ENCODE measurements around the gene PCLO.
"Not testable (repeated sequence)": the region's sequence is repeated elsewhere in the genome, so short reads cannot be mapped to it uniquely, and the experiment has no call there.

PCLO gene

DNA sequence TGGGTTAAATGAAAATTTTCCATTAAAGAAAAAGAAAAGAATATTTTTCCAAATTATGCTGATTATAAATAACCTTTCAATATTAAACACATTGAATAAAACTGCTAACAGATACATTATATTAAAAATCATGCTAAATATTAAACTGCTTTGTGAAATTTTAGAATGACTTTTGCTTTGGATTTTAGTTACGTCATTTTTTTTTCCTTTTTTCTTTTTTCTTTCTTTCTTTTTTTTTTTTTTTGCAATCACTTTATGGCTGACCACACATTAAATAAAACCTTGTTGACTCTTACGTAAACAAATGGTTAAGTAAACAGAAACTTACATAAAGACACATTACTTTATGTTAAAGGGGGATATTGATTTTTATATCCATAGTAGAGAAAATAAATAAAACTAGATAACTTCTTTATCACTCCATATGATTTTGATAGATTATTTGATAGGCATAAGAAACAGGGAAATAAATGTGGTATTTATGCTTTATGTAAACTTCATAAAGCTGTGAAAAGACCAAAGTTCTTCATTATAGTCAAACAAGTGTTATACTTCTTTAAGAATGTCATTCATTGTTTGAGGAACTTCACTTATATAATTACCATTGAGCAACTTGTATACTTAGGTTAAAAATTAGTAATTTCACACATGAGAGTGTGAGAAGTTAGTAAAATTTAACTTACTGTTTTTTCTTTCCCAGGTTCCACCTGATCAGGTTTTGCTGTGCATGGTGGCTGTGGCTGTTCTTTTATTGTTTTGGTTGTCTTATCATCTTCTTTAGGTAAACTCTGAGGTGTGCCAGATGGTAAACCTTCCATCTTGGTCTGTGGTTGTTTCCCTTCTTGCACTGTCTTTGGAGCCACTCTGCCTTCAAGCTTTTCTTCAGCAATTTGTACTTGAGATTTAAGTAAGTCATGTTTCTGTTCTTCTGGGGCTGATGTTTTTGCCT is 197.3 kb downstream of the PCLO start:
- no peak for DNase-seq (ENCODE audit: low read depth in 2 of 2, low spot score in 1 of 2)

DNA sequence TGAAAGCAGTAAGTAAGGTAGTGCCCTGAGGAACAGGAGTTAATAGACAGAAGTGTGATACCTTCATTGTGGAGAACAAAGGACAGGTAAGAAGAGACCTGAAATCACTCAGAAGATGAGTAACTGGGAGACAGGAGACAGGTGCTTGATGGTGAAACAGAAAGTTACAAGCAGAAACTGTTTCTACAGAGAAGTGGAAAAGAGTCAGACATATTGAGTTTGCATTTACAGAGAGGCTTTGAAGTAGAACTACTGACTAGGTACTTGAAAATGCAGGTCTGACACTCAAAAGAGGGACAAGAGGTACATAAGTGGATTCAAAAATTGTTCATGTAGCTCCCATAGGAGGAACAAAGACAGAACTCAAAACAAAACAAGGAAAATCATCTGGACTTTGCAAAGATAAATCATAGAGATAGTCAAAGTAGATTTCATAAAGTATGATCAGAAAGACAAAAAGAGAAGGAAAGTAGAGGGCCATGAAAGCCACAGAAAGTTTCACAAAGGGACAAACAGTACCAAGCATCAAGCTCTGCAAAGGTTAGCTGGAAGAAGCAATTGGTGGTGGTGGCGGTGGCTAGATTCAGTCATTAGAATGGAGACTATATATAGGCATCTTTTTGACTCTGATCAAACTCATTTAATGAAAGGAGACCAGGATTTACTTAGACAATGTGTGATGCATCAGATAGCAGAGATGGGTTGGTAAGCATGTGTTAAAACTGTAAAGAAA is 198.4 kb downstream of the PCLO start:
- no peak for DNase-seq (ENCODE audit: low read depth in 2 of 2, low spot score in 1 of 2)

DNA sequence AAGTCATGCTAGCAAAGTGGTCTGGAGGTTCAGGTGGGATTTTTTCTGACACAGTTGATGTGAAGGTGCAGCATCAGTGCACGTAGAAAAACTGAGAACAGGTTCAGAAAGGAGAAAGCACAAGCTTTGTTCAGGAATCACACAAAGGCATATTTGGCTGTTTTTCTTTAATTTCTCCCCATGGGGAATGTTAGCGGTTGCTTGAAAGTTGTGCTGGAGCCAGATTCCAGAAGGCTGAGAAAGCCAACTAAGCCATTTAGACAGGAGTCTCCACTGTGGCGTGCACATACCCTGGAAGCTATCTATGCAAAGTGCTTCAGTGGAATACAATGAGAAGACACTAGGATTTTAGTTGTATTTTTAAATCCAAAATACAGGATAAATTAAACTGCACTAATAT is 201.4 kb downstream of the PCLO start:
- DNase-seq (ENCODE audit: low read depth in 2 of 2, low spot score in 1 of 2): no peak

DNA sequence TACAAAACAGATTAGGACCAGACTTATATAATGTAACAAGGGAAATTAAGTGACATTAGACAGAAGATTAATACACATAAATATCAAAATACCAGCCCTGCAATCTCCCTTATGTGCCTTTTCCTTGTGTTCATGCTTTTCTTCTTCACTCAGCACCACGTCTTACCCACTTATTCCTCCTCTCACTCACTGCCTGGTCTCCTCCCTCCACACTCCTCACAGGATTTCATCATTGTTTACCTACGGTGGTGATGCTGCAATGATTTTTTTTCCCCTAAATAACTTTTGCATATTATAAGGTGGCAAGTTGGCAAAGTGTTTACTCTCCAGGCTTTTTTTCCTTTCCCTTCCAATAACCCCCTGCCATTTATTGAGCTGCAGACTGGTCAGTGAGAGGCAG is 203.2 kb downstream of the PCLO start:
- DNase-seq (ENCODE audit: low read depth in 2 of 2, low spot score in 1 of 2): no peak

DNA sequence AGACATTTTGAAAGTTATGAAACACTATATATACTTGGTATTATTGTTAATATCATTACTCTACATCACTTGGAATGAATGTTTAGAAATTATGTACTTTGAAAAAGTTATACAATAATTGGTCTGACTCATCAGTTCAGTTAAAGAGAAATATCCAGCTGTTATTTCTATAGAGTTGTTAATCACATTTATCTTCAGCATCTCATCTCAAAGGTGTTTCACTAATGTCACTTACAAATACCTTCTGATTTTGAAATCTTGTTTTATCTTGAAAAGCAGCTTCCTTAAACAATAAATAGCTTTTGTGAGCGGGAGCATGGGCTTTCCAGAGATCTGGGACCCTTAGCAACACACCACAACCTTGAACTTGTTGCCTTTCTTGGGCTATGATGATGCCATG is 205.2 kb downstream of the PCLO start:
- DNase-seq (ENCODE audit: low read depth in 2 of 2, low spot score in 1 of 2): no peak

DNA sequence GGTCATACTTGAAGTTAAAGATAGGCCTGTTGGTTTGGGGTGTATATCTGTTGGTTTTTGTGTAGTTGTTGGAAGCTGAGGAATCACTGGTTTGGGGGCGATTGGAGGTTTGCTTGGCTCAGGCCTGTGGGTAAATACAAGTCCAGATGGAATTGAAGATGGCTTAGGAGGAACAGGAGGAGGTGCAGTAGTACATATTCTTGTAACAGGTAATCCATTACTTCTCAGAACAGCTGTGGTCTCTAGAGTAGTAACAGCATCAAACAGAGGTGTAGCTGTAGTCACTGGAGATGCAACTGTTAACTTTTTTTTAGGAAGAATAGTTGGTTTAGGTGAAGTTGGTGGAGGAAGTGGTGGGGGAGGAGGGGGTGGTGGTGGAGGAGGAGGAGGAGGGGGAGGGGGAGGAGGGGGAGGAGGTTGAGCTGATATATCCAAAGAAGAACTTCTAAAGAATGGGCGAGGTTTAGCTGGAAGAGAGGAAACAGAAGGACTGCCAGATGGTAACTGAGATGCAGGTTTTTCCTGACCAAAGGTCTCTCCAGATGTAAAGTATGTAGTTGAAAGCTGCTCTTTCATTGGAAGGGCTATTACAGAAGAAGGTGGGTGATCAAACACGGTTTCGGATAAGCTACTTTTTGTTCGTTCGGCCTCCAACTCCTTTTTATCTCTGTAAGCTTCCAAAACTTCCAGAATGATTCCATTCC is 209.2 kb downstream of the PCLO start:
- DNase-seq (ENCODE audit: low read depth in 2 of 2, low spot score in 1 of 2): no peak

DNA sequence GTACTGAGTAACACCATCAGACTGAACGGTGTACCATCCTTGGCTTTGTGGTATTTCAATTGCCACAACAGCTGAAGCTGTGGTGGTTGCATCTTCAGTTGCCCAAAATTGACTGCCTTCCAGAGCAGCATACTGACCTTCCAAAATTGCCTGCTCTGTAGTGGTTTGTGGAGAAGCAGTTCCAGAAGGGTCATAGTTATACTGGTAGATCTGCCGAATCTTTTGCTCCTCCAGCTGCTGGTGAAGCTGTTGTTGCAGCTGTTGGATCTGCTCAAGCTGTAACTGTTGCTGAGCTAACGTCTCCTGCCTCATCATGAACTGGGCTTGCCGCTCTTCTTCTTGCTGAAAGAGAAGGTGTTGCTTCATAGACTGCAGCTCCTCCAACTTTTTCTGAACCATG is 212.2 kb downstream of the PCLO start:
- DNase-seq (ENCODE audit: low read depth in 2 of 2, low spot score in 1 of 2): no peak

DNA sequence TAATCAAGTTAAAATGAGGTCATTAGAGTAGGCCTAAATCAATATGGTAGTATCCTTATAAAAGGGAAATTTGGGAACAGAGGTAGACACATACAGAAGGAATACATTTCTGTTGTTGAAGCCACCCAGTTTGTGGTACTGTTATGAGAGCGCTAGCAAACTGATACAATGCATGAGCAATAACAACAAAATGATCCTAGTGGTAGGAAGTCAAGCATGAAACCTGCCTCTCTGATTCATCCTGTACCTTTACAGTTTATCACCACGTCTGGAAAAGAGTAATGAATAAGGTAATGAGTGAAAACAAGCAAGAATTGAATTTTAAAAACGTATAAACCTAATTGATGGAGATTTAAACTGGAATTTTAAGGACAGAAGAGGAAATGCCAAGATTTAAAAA is 217.2 kb downstream of the PCLO start:
- no peak for DNase-seq (ENCODE audit: low read depth in 2 of 2, low spot score in 1 of 2)

DNA sequence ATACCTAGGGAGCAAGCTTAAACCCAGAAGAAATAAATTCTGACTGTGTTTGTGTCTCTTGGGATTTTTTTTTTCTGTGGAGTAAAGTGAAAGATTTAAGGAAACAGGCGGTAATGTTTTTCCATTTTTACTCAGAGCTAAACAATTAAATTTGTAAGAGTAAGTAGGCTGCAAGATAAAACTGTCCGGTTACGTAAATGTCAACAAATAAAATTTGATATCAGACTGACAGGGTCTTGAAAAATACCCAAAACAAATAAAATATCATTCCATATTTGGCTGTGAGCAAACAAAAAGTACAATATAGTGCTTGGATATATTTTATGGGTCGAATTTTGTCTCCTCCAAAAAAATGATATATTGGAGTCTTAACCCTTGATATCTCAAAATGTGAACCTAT is 217.6 kb downstream of the PCLO start:
- DNase-seq (ENCODE audit: low read depth in 2 of 2, low spot score in 1 of 2): no peak

DNA sequence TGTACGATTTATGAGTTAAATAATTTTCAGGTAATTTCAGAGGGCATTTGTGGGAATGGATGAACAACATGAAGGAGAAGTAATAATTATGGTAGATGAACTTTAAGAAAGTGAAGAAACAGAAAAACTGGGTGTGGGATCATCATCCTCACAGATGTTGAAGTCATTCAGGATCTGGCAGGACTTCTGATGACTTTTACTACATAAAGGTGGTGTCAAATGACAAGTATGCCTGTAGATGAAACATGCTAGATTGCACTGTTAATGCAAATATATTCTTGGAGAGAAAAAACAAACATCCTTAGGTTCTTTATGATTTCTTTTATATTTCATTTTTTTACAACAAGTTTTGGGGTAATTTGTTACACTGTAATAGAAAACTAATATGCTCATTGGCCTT is 230.2 kb downstream of the PCLO start:
- DNase-seq (ENCODE audit: low read depth in 2 of 2, low spot score in 1 of 2): no peak

DNA sequence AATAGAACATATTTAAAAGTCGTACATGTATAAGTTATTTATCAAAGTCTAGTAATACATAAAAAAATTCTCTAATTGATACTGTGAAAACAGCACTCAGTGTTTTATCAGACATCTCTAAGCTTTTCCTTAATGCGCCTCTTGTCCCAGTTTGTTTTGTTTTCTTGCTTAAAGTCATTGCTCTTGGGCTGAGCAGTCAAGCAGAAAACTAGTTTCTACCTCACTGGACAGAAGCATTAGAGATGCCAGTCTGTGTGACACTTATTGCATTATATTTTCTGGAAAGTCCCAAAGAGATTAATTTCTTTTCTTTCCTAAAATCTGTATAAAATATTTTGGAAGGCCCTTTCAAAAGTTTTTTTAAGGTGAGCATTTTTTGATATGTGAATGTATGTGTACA is 236.2 kb downstream of the PCLO start:
- DNase-seq (ENCODE audit: low read depth in 2 of 2, low spot score in 1 of 2): no peak

DNA sequence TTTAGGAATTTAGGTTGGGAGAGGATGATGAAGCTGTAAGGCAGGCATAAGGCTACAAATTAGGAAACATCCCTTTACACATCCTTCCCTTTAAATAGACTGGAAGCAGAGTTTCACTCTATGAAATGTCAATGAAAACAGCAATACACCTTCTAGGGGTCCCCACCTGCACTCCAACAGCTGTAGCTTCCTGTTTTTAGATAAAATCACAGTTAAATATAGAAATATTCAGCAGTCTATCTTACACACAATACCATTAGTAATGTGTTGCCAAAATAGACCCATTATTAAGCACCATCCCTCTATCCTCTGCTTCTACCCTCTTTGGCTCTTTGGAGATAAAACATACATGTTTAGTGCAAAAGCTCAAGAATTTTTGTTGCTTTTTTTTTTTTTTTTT is 237.4 kb downstream of the PCLO start:
- DNase-seq (ENCODE audit: low read depth in 2 of 2, low spot score in 1 of 2): no peak

DNA sequence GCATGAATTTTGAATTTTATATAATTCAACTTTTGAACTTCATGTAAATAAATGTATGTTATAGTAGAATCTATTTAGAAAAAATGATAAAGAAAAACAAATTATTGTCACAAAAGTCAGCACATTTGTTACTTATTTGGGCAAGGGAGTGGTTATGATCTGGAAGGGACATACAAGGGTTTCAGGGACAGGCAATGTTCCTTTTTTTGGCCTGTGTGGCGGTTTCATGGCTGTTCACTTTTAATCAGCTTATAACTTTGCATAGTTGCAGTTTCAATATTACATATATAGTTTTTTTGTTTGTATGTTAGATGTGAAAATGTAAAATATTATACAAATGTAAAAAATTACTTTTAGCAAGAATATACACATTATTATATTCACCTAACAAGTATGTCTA is 256.2 kb downstream of the PCLO start:
- DNase-seq (ENCODE audit: low read depth in 2 of 2, low spot score in 1 of 2): no peak

DNA sequence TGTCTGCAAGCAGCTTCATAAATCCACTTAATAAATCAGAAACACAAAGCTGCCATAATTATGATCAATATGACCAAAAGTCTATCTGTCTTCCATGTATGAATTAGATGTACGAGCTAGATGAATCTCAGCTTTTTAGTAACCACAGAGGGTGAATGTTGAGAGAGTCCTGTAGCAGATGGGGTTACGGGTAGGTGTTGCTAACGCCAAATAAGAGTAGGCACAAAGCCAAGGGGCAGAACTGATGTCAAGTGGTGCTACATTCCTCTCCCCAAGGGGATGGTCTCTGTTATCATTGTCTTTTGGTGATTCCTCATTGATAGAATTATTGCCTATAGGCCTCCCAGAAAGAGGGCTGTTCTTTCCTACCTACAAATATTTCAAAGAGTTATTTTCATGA is 257.8 kb downstream of the PCLO start:
- DNase-seq (ENCODE audit: low read depth in 2 of 2, low spot score in 1 of 2): no peak

DNA sequence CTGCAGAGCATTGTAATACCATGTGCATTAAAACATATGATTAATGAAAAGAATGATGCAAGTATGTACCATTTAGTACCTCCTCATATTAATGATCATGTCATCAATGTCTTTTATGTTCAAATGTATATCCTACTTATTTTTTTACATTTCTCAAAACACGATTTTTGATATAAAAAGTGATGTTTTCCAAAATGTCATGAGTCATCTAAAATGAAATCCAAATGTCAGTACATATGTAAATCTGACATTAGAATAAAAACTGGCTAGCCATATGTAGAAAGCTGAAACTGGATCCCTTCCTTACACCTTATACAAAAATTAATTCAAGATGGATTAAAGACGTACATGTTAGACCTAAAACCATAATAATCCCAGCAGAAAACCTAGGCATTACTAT is 261.6 kb downstream of the PCLO start:
- DNase-seq (ENCODE audit: low read depth in 2 of 2, low spot score in 1 of 2): not testable (repeated sequence)

DNA sequence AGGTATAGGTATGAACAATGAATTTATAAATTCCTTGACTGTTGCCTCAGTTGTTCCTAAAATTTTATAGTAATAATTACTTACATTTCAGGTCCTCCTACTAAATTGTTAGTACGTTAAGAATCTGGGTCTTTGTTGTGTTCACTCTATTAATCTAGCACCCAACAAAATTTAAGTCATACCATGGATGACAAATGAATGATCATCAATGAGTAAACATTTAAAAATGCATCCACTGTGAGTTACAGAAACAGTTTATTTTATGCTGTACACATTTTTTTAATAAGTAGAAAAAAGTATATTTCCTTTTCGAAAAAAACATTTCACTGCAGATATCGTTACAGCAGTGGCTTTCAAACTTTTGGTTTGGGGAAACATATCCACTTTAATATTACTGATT is 265.2 kb downstream of the PCLO start:
- no peak for DNase-seq (ENCODE audit: low read depth in 2 of 2, low spot score in 1 of 2)

DNA sequence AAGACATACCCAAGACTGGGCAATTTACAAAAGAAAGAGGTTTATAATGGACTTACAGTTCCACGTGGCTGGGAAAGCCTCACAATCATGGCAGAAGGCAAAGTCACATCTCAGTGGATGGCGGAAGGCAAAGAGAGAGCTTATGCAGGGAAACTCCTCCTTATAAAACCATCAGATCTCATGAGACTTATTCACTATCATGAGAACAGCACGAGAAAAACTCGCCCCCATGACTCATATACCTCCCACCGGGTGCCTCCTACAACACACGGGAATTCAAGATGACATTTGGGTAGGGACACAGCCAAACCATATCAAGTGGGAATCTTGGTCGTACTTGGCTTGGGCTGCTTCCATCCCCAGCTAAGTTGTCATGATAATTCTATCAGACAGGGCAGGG is 268.3 kb downstream of the PCLO start:
- not testable (repeated sequence) for DNase-seq (ENCODE audit: low read depth in 2 of 2, low spot score in 1 of 2)

DNA sequence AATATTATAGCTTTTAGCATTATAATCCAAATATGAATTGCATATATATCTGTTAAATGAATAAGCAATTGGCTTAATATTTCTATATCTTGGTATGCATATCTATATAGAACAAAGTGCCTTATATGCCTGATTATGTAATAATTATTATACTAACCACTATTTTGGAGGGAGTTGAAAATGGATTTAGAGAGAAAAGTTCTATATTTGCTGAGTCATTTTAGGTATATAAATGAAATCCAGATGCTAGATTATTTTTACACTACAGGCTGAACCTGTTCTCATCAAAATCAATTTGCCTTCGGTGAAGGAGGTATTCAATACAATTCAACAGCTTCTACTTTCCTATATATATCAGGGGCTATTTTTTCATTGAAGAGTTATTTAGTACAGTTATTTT is 276.4 kb downstream of the PCLO start:
- no peak for DNase-seq (ENCODE audit: low read depth in 2 of 2, low spot score in 1 of 2)

DNA sequence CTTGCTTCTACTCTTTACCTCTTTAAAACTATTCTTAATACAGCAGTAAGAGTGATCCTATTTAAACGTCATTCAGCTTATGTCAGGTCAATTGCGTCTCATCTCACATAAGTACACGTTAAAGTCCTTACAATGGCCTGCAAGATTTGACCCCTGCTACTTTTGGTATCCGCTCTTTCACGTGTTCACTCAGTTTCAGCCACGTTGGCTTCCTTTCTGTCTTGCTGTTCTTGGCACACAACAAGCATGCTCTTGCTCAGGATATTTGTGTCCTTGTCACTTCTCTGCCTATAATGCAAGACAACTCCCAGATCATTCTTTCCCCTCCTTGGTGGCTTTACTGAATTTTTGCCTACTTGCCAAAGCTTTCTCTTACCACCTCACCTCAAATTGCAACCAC is 296.8 kb downstream of the PCLO start:
- no peak for DNase-seq (ENCODE audit: low read depth in 2 of 2, low spot score in 1 of 2)

DNA sequence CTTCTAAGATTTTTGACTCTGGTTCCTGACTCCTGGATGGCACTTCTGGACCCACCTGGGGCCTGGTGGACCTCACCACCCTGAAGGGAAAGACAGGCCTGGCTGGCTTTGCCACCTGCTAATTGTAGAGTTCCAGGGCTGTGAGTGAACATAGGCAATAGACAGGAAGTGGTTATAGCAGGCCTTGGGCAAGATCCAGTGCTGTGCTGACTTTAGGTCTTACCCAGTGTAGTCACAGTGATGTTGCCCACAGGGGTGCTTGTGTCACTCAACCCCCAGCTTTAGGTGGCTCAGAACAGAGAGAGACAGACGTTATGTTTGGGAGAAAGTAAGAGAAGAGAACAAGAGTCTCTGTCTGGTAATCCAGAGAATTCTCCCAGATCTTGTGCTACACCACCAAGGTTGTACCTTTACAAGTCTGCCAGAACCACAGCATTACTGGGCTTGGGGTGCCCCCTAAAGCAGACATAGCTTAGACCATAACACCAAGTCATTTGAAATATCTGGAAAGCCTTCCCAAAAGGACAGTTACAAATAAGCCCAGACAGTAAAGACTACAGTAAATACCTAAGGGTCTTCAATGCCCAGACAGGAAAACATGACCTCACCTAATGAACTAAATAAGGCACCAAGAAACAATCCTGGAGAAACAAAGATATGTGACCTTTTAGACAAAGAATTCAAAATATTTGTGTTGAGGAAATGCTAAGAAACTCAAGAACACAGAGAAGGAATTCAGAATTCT is 303.4 kb downstream of the PCLO start:
- no peak for DNase-seq (ENCODE audit: low read depth in 2 of 2, low spot score in 1 of 2)

DNA sequence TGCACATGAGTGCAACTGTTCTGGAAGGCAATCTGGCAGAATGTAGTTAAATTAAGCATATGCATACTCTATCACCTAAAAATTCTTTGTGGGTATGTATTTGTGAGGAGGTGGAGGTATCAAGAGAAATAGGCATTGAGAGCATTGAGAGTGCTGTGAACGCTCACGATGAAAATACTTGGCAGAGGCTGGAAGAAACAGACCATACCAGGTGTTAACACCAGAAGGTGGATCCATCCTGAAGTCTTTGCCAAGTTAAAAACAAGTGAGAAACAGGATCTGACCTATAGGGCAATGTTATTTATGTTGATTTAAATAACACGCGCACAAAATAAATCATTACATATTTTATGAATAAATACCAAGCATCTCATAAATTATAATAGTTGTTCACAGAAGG is 311.6 kb downstream of the PCLO start:
- no peak for DNase-seq (ENCODE audit: low read depth in 2 of 2, low spot score in 1 of 2)

Measured in stimulated activated CD8-positive, alpha-beta memory T cell treated with anti-CD3 and anti-CD28 coated beads, Interleukin-4, amount 100 ng/mL, for 1 hour (primary cell).